ENCODE measurements around the gene CDK9. TPM values are rescaled to one million over a fixed set of nuclear protein-coding genes. Genes with fewer than 3 reads are reported as not detected.

Gene CDK9
- 100 to 1,000 TPM; 112 to 115 TPM for total RNA-seq

DNA sequence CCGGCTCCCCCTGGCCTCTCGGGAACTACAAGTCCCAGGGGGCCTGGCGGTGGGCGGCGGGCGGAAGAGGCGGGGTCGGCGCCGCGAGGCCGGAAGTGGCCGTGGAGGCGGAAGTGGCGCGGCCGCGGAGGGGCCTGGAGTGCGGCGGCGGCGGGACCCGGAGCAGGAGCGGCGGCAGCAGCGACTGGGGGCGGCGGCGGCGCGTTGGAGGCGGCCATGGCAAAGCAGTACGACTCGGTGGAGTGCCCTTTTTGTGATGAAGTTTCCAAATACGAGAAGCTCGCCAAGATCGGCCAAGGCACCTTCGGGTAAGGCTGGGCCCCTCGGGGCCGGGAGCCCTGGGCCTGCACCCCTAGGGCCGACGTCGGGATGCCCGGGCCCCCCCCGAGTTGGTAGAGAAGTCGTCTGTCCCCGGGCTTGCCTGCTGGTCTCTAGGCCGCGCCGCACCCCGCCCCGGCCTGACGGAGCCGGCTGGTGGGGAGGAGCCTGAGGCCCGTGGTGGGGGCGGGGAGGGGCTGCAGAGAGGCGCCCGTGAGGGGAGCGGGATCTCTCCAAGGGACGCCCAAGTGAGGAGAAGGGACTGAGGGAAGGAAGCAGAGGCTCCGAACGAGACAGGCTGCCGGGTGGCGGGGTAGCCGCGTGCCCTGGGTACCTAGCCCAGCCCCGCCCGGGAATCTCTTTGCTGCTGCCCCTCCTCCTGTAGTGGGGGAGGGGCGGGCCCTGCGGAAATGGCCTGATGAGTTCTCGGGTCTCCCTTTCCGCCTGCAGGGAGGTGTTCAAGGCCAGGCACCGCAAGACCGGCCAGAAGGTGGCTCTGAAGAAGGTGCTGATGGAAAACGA, at the start of gene CDK9:
Gene CDK9 (plus strand): TSS at position 102 of the 840 bp plus-strand sequence. CDS start 115 bp downstream, at position 217.
- H3K27me3 Mint-ChIP-seq: no peaks in the 10 kb centered on the region
- H3K9me3 Mint-ChIP-seq: no peaks in the 10 kb centered on the region
- CTCF ChIA-PET: interaction anchor here (0.7 to 7.3 kb wide), 14 partner anchors 10 to 306 kb away, joined by 3 to 90 read pairs (median 4); partner anchors contain the start of gene TOR2A
- H3K36me3 Mint-ChIP-seq (ENCODE audit: low read depth): peaks cover 48% of the 10 kb centered on the region
- H3K27ac Mint-ChIP-seq: peak within 1 kb of the TSS; percentile 93
- peaks cover 74% of the 10 kb centered on the region for H3K4me1 Mint-ChIP-seq
- POLR2A ChIA-PET: interaction anchor here (0.6 to 7.0 kb wide), 25 partner anchors 10 to 389 kb away, joined by 3 to 77 read pairs (median 7); partner anchors contain the start of genes FPGS, LRSAM1, NAIF1 and RPL12
- peak within 1 kb of the TSS; percentile 97 for H3K4me3 Mint-ChIP-seq
- DNase-seq: peak; percentile 95

DNA sequence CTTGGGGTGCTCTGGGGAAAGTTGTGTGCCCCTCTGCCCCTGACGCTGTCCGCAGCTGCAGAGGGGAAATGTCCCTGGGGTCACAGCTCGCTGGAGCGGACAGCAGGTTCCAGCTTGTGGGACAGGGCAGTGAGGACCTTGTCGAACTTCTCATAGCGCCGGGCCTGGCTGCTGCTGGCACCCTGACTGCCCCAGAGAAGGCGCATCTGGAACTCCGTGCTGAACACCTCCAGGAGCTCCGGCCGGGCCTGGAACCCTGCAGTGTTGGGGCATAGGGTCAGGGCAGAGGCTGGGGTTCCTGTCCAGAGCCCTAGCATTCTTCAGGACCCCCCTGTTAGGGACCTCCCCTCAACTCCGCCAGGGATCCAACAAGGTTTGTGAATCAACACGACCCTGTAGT, 47.2 kb upstream of the CDK9 start:
- CTCF ChIA-PET: interaction anchor here (2.1 kb wide), 1 partner anchor 43 kb away, joined by 7 read pairs; no protein-coding TSS in a partner anchor

GRCh38 chr9:127739614-127740330, 46.1 kb upstream of the CDK9 start:
- POLR2A ChIA-PET: no interaction called here
- CTCF ChIA-PET: interaction anchor here (1.2 kb wide), 1 partner anchor 130 kb away, joined by 3 read pairs; no protein-coding TSS in a partner anchor
- DNase-seq: no peak
- H3K4me1 Mint-ChIP-seq: peaks cover 11% of the 10 kb centered on the region
- H3K27ac Mint-ChIP-seq: no peak overlapping the region
- H3K27me3 Mint-ChIP-seq: no peaks in the 10 kb centered on the region
- H3K36me3 Mint-ChIP-seq (ENCODE audit: low read depth): peaks cover 49% of the 10 kb centered on the region
- no peak overlapping the region for H3K4me3 Mint-ChIP-seq
- H3K9me3 Mint-ChIP-seq: no peaks in the 10 kb centered on the region

More for the DNA sequence above, 47.2 kb upstream of the CDK9 start:
- no peak for DNase-seq
- H3K4me3 Mint-ChIP-seq: no peak overlapping the region
- peaks cover 45% of the 10 kb centered on the region for H3K36me3 Mint-ChIP-seq (ENCODE audit: low read depth)
- no peaks in the 10 kb centered on the region for H3K9me3 Mint-ChIP-seq
- H3K27me3 Mint-ChIP-seq: no peaks in the 10 kb centered on the region
- H3K4me1 Mint-ChIP-seq: peaks cover 20% of the 10 kb centered on the region
- POLR2A ChIA-PET: interaction anchor here (1.8 to 2.3 kb wide), 2 partner anchors 40 to 45 kb away, joined by 3 to 13 read pairs; partner anchors contain the start of gene SH2D3C
- H3K27ac Mint-ChIP-seq: no peak overlapping the region

DNA sequence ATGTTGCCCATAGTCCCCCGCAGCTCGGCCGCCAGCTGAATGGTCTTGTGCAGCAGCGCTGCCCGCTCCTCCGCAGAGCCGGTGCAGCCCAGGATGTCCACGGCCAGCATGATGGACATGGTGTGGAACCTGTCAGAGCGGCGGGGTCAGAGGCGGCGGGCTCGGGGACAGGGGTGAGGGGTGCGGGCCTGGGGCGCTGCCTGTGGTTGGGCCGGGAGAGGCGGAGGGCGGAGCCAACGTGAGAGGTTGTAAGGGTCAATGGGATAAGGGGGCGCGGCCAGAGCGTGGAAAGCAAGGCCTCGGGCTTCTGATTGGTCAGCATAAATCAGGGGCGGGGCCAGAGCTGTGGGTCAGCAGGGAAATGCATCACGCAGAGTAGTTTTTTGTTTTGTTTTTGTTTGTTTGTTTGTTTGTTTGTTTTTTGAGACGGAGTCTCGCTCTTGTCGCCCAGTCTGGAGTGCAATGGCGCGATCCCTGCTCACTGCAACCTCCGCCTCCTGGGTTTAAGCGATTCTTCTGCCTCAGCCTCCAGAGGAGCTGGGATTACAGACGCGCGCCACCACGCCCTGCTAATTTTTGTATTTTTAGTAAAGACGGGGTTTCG, 43.9 kb upstream of the CDK9 start:
- ChIA-PET POLR2A (interaction anchor here (1.0 to 2.4 kb wide), 4 partner anchors 37 to 184 kb away, joined by 3 to 7 read pairs (median 3); partner anchors contain the start of genes CDK9 and SH2D3C), CTCF (interaction anchor here (0.7 to 1.1 kb wide), 2 partner anchors 149 to 180 kb away, joined by 3 to 4 read pairs; no protein-coding TSS in a partner anchor)
- Mint-ChIP-seq H3K4me1 (peaks cover 5% of the 10 kb centered on the region), H3K27ac (peak overlapping the region; percentile 27), H3K4me3 (no peak overlapping the region), H3K27me3 (no peaks in the 10 kb centered on the region), H3K36me3 (ENCODE audit: low read depth) (peaks cover 64% of the 10 kb centered on the region), H3K9me3 (no peaks in the 10 kb centered on the region)
- DNase-seq: no peak

GRCh38 chr9:127742435-127743088, 43.3 kb upstream of the CDK9 start:
- H3K27ac Mint-ChIP-seq: no peak overlapping the region
- H3K27me3 Mint-ChIP-seq: no peaks in the 10 kb centered on the region
- H3K36me3 Mint-ChIP-seq (ENCODE audit: low read depth): peaks cover 65% of the 10 kb centered on the region
- H3K4me3 Mint-ChIP-seq: no peak overlapping the region
- POLR2A ChIA-PET: interaction anchor here (0.7 to 2.4 kb wide), 4 partner anchors 36 to 135 kb away, joined by 3 to 7 read pairs (median 3); partner anchors contain the start of genes CDK9 and SH2D3C
- DNase-seq: no peak
- CTCF ChIA-PET: interaction anchor here (0.7 to 1.1 kb wide), 2 partner anchors 150 to 179 kb away, joined by 3 to 4 read pairs; no protein-coding TSS in a partner anchor
- no peaks in the 10 kb centered on the region for H3K9me3 Mint-ChIP-seq
- peaks cover 5% of the 10 kb centered on the region for H3K4me1 Mint-ChIP-seq

DNA sequence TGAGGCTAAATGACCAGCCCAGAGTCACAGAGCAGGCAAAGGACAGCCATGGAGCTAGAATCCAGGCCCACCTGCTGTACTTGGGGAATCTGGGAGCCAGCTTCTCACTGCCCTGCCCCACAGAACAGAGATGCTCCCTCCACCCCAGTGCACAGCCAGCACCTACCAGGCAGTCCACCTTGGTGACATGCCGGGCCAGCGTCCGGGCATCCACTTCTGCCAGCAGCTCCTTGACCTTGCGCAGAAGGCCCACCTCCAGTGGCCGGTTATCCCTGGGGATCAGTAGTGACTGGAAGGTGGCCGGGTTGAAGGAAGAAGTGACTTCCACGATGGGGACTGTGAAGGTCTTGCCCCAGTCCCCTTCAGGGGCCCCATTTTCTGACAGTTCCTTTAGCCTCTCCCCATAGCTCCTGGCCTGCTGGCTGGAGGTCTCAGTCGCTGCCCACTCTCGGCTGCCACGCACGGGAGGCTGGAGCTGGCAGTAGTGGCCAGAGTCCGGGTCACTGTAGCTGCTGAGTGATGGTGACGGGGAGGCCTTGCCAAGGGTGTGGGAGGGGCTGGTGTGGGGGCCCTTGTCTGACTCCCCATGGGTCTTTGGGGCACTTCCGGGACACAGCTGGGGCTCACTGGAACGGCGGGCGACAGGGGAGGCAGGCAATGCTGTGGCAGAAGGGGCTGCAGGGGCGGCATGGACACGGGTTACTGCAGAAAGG, 41.3 kb upstream of the CDK9 start:
- H3K4me3 Mint-ChIP-seq: no peak overlapping the region
- CTCF ChIA-PET: interaction anchor here (0.7 to 3.8 kb wide), 4 partner anchors 10 to 177 kb away, joined by 3 to 22 read pairs (median 6); partner anchors contain the start of gene TOR2A
- H3K27ac Mint-ChIP-seq: no peak overlapping the region
- H3K36me3 Mint-ChIP-seq (ENCODE audit: low read depth): peaks cover 66% of the 10 kb centered on the region
- peaks cover 5% of the 10 kb centered on the region for H3K4me1 Mint-ChIP-seq
- POLR2A ChIA-PET: interaction anchor here (1.0 to 2.6 kb wide), 3 partner anchors 26 to 41 kb away, joined by 3 to 12 read pairs (median 4); partner anchors contain the start of gene CDK9
- H3K9me3 Mint-ChIP-seq: no peaks in the 10 kb centered on the region
- H3K27me3 Mint-ChIP-seq: no peaks in the 10 kb centered on the region
- DNase-seq: no peak

- Mint-ChIP-seq H3K27me3 (no peaks in the 10 kb centered on the region), H3K9me3 (no peaks in the 10 kb centered on the region), H3K4me1 (peaks cover 5% of the 10 kb centered on the region), H3K27ac (no peak overlapping the region), H3K4me3 (no peak overlapping the region), H3K36me3 (ENCODE audit: low read depth) (peaks cover 71% of the 10 kb centered on the region)
- ChIA-PET POLR2A (interaction anchor here (1.2 kb wide), 1 partner anchor 24 kb away, joined by 3 read pairs; no protein-coding TSS in a partner anchor), CTCF (interaction anchor here (1.0 to 3.8 kb wide), 3 partner anchors 12 to 24 kb away, joined by 3 to 22 read pairs (median 6); partner anchors contain the start of gene TOR2A)
- DNase-seq: no peak
Measured at GRCh38 chr9:127746959-127747569, 38.8 kb upstream of the CDK9 start.

DNA sequence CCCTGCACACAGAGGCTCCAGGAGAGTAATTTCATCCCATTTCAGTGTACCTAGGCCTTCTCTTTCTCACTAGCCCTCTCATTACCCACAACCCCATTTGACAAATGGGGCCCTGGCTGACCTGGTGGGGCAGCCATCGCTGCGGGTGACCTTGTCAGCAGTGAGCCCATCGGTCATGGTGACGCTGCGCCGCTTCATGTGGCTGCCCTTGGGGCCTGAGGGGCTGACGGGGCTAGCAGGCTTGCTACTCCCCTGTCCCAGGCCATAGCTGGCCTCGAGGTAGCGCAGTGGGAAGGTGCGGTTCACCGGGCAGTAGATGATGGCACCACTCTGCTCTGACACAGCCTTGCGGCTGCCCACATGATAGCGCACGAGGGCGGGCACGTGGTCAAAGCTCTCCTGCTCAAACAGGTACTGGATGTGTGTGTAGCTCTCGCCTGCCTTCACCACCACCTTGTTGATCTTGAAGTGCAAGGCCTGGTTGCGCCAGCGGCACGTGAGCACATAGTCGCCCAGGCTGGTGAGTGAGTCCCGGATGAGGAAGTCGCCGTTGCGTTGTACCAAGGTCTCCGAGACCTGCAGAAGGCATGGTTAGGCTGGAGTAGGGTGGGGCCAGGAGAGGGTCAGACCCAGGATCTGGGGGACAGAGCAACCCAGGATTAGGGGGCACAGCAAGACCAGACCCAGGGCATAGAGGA, 36.6 kb upstream of the CDK9 start:
- no peak for DNase-seq
- H3K36me3 Mint-ChIP-seq (ENCODE audit: low read depth): peaks cover 69% of the 10 kb centered on the region
- H3K4me1 Mint-ChIP-seq: peaks cover 5% of the 10 kb centered on the region
- H3K27ac Mint-ChIP-seq: no peak overlapping the region
- CTCF ChIA-PET: interaction anchor here (1.5 kb wide), 1 partner anchor 121 kb away, joined by 3 read pairs; no protein-coding TSS in a partner anchor
- H3K4me3 Mint-ChIP-seq: no peak overlapping the region
- H3K9me3 Mint-ChIP-seq: no peaks in the 10 kb centered on the region
- POLR2A ChIA-PET: no interaction called here
- no peaks in the 10 kb centered on the region for H3K27me3 Mint-ChIP-seq

- CTCF ChIA-PET: no interaction called here
- Mint-ChIP-seq H3K36me3 (ENCODE audit: low read depth) (peaks cover 53% of the 10 kb centered on the region), H3K4me3 (no peak overlapping the region)
Measured at GRCh38 chr9:127751269-127752054, 34.4 kb upstream of the CDK9 start.

DNA sequence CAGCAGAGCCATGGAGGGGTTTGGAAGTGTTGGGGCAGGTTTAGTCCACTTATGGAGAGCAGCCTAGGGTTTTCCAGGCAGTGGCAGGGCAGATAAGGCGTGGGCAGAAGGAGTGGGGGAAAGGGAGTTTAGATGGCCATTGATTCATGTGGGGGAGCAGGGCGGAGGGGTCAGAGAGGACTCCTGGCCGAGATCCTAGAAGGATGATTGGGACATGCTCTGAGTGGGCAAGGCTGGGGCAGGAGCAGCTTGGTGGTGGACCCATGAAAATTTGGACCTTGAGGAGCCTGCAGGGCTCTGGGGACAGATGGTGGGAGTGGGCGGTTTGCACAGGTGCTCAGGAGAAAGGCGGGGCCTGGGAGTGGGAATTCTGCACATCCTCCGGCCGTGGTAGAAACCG, 32.7 kb upstream of the CDK9 start:
- H3K36me3 Mint-ChIP-seq (ENCODE audit: low read depth): peaks cover 44% of the 10 kb centered on the region
- ChIA-PET CTCF (no interaction called here), POLR2A (no interaction called here)
- H3K4me3 Mint-ChIP-seq: no peak overlapping the region
- no peaks in the 10 kb centered on the region for H3K9me3 Mint-ChIP-seq
- H3K4me1 Mint-ChIP-seq: no peaks in the 10 kb centered on the region
- no peak for DNase-seq
- H3K27ac Mint-ChIP-seq: peak overlapping the region; percentile 54
- H3K27me3 Mint-ChIP-seq: no peaks in the 10 kb centered on the region

More at GRCh38 chr9:127751269-127752054, 34.4 kb upstream of the CDK9 start:
- H3K27me3 Mint-ChIP-seq: no peaks in the 10 kb centered on the region
- DNase-seq: no peak
- H3K9me3 Mint-ChIP-seq: no peaks in the 10 kb centered on the region
- POLR2A ChIA-PET: no interaction called here
- peaks cover 5% of the 10 kb centered on the region for H3K4me1 Mint-ChIP-seq
- H3K27ac Mint-ChIP-seq: no peak overlapping the region

All from activated CD4-positive, alpha-beta memory T cell treated with anti-CD3 and anti-CD28 coated beads, Interleukin-2, amount 10 ng/mL, durations not matched to agents 7 days and 5 days (primary cell).